HCT116 (cell line): ENCODE measurements around the gene EIPR1.

Experiments
- CEBPB ChIP-seq: IDR thresholded peaks from 2 replicates; pipeline ENCODE4 v1.6.1; 2012; ENCODE audit warnings: low read depth
- EGR1 ChIP-seq: IDR thresholded peaks from 2 replicates; pipeline ENCODE4 v1.6.1; 2012; ENCODE audit warnings: low read depth
- EZH2 ChIP-seq: fragments of 200-600 bp; sonication (generic); IDR thresholded peaks from 2 replicates; pipeline ENCODE4 v1.6.1; 2017; ENCODE audit warnings: antibody characterized with exemption, mixed run types
- EZH2phosphoT487 ChIP-seq: fragments of 200-600 bp; IDR thresholded peaks from 2 replicates; pipeline ENCODE4 v1.6.1; 2018; ENCODE audit warnings: antibody characterized with exemption, borderline replicate concordance
- FOSL1 ChIP-seq: IDR thresholded peaks from 2 replicates; pipeline ENCODE4 v1.6.1; 2012; ENCODE audit warnings: low read depth
- POLR2A ChIP-seq: IDR thresholded peaks from 2 replicates; pipeline ENCODE4 v1.7.0; 2011; ENCODE audit warnings: borderline replicate concordance; ENCODE audit not compliant: insufficient read depth, insufficient read length; ENCODE audit errors: extremely low read depth
- SP1 ChIP-seq: IDR thresholded peaks from 2 replicates; pipeline ENCODE4 v1.6.1; 2012; ENCODE audit warnings: low read depth
- SRF ChIP-seq: IDR thresholded peaks from 2 replicates; pipeline ENCODE4 v1.6.1; 2012; ENCODE audit warnings: low read depth
- TCF7L2 ChIP-seq: IDR thresholded peaks from 2 replicates; pipeline ENCODE4 v1.7.0; 2011; ENCODE audit warnings: borderline replicate concordance, inconsistent platforms; ENCODE audit not compliant: insufficient read depth, insufficient read length; ENCODE audit errors: extremely low read depth
- TF ChIP-seq, protein P1 (sequence below), 3 experiments: fragments of 200-600 bp in 1 of 3; sonication (generic) in 1 of 3; IDR thresholded peaks in 2 of 3; conservative IDR thresholded peaks in 1 of 3; 2 replicates each; pipeline ENCODE4 v1.5.1; 2012 to 2017; ENCODE audit warnings: low read depth in 2 of 3, low read length in 2 of 3, antibody characterized with exemption in 1 of 3, borderline replicate concordance in 1 of 3, control low read depth in 1 of 3, mild to moderate bottlenecking in 1 of 3, mixed read lengths in 1 of 3, mixed run types in 1 of 3, moderate library complexity in 1 of 3; ENCODE audit not compliant: insufficient read depth in 1 of 3
- TF ChIP-seq, protein P2 (sequence below): IDR thresholded peaks from 2 replicates; pipeline ENCODE4 v1.6.1; 2012; ENCODE audit warnings: low read depth

DNA sequence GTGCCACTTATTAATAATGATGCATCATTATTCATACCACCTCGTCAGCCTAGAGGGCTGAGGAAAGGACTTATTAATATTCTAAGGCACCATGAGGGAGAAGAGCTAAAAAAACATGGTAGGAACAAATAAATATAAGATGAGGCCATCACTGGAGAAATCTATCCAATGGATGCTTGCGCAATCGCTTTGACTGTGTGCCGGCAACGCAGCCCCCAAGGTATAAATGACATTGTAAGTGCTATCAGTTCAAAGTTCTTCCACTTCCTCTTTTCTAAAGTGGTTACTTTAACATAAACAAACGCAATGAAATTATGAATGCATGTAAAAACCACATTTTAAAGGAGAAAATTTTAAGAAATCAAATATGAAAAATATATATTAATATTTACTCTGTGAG is 164.6 kb downstream of the EIPR1 start:
- TF ChIP-seq FOSL1: no peak
- TF ChIP-seq, protein P1, sequence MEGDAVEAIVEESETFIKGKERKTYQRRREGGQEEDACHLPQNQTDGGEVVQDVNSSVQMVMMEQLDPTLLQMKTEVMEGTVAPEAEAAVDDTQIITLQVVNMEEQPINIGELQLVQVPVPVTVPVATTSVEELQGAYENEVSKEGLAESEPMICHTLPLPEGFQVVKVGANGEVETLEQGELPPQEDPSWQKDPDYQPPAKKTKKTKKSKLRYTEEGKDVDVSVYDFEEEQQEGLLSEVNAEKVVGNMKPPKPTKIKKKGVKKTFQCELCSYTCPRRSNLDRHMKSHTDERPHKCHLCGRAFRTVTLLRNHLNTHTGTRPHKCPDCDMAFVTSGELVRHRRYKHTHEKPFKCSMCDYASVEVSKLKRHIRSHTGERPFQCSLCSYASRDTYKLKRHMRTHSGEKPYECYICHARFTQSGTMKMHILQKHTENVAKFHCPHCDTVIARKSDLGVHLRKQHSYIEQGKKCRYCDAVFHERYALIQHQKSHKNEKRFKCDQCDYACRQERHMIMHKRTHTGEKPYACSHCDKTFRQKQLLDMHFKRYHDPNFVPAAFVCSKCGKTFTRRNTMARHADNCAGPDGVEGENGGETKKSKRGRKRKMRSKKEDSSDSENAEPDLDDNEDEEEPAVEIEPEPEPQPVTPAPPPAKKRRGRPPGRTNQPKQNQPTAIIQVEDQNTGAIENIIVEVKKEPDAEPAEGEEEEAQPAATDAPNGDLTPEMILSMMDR (IDR thresholded peaks at IDR 0.05 in 2 of 3, conservative IDR thresholded peaks at IDR 0.05 in 1 of 3; ENCODE audit: borderline replicate concordance in 1 of 3, insufficient read depth in 1 of 3, low read depth in 2 of 3, low read length in 2 of 3): no peak
- TF ChIP-seq EZH2phosphoT487: no peak
- no peak for TF ChIP-seq CEBPB
- TF ChIP-seq SRF: no peak
- TF ChIP-seq, protein P2, sequence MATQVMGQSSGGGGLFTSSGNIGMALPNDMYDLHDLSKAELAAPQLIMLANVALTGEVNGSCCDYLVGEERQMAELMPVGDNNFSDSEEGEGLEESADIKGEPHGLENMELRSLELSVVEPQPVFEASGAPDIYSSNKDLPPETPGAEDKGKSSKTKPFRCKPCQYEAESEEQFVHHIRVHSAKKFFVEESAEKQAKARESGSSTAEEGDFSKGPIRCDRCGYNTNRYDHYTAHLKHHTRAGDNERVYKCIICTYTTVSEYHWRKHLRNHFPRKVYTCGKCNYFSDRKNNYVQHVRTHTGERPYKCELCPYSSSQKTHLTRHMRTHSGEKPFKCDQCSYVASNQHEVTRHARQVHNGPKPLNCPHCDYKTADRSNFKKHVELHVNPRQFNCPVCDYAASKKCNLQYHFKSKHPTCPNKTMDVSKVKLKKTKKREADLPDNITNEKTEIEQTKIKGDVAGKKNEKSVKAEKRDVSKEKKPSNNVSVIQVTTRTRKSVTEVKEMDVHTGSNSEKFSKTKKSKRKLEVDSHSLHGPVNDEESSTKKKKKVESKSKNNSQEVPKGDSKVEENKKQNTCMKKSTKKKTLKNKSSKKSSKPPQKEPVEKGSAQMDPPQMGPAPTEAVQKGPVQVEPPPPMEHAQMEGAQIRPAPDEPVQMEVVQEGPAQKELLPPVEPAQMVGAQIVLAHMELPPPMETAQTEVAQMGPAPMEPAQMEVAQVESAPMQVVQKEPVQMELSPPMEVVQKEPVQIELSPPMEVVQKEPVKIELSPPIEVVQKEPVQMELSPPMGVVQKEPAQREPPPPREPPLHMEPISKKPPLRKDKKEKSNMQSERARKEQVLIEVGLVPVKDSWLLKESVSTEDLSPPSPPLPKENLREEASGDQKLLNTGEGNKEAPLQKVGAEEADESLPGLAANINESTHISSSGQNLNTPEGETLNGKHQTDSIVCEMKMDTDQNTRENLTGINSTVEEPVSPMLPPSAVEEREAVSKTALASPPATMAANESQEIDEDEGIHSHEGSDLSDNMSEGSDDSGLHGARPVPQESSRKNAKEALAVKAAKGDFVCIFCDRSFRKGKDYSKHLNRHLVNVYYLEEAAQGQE: no peak
- TF ChIP-seq EZH2: no peak
- no peak for TF ChIP-seq POLR2A
- TF ChIP-seq SP1: no peak
- no peak for TF ChIP-seq TCF7L2
- TF ChIP-seq EGR1: no peak
